WERI-Rb-1 (cell line): ENCODE results near the gene NFKBIA.
"Not testable (repeated sequence)": the region's sequence is repeated elsewhere in the genome, so short reads cannot be mapped to it uniquely, and the experiment has no call there.

Experiments
- DNase-seq: peaks from one replicate; pipeline ENCODE4 v3.0.0-alpha.2; 2020
- H3K27ac ChIP-seq: fragments of 250-450 bp; sonication (Bioruptor Pico); 2 replicates; pipeline ENCODE4 v1.5.1; 2020; ENCODE audit warnings: mild to moderate bottlenecking, moderate library complexity
- H3K27me3 ChIP-seq: fragments of 250-450 bp; sonication (Bioruptor Pico); 2 replicates; pipeline ENCODE4 v1.5.1; 2021; ENCODE audit warnings: mild to moderate bottlenecking, low read depth, moderate library complexity; ENCODE audit not compliant: insufficient read depth, severe bottlenecking
- H3K36me3 ChIP-seq: fragments of 250-450 bp; sonication (Bioruptor Pico); 2 replicates; pipeline ENCODE4 v1.5.1; 2020; ENCODE audit warnings: mild to moderate bottlenecking, moderate library complexity
- H3K4me3 ChIP-seq: 2 replicates; pipeline ENCODE4 v1.5.1; 2011; ENCODE audit warnings: low read depth, mild to moderate bottlenecking, control low read depth, low read length
- H3K9me3 ChIP-seq: fragments of 250-450 bp; sonication (Bioruptor Pico); 2 replicates; pipeline ENCODE4 v1.5.1; 2021; ENCODE audit warnings: mild to moderate bottlenecking, moderate library complexity; ENCODE audit not compliant: severe bottlenecking
- TF ChIP-seq, protein P1 (sequence below): IDR thresholded peaks from 2 replicates; pipeline ENCODE4 v1.5.1; 2011; ENCODE audit warnings: low read depth, mild to moderate bottlenecking, control low read depth, inconsistent platforms, low read length

Gene NFKBIA

DNA sequence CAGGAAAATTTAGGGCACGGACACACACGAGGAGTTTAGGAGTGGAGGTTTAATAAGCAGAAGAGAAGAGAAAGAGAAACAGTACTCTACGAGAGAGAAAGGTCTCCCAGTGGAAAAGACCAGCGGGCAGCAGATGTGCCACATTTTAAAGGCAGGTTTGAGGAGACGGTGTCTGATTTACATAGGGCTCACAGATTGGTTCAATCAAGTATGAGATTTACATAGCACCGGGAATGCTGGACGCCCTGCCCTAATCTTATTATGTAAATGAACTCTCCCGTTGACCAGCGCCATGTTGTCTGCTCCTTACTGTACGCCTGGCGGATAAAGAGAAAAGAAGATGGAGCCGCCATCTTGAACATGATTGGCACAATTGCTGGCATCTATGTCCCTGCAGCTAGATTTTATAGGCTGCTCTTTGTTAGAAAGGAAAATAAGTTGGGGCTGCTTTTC is 17.9 kb downstream of the NFKBIA start:
- TF ChIP-seq, protein P1, sequence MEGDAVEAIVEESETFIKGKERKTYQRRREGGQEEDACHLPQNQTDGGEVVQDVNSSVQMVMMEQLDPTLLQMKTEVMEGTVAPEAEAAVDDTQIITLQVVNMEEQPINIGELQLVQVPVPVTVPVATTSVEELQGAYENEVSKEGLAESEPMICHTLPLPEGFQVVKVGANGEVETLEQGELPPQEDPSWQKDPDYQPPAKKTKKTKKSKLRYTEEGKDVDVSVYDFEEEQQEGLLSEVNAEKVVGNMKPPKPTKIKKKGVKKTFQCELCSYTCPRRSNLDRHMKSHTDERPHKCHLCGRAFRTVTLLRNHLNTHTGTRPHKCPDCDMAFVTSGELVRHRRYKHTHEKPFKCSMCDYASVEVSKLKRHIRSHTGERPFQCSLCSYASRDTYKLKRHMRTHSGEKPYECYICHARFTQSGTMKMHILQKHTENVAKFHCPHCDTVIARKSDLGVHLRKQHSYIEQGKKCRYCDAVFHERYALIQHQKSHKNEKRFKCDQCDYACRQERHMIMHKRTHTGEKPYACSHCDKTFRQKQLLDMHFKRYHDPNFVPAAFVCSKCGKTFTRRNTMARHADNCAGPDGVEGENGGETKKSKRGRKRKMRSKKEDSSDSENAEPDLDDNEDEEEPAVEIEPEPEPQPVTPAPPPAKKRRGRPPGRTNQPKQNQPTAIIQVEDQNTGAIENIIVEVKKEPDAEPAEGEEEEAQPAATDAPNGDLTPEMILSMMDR = no peak
- H3K9me3 ChIP-seq = peaks cover 2% of the 10 kb centered on the region
- DNase-seq = no peak
- H3K4me3 ChIP-seq = no peak overlapping the region
- no peaks in the 10 kb centered on the region for H3K27me3 ChIP-seq
- no peaks in the 10 kb centered on the region for H3K36me3 ChIP-seq
- H3K27ac ChIP-seq = no peak overlapping the region

DNA sequence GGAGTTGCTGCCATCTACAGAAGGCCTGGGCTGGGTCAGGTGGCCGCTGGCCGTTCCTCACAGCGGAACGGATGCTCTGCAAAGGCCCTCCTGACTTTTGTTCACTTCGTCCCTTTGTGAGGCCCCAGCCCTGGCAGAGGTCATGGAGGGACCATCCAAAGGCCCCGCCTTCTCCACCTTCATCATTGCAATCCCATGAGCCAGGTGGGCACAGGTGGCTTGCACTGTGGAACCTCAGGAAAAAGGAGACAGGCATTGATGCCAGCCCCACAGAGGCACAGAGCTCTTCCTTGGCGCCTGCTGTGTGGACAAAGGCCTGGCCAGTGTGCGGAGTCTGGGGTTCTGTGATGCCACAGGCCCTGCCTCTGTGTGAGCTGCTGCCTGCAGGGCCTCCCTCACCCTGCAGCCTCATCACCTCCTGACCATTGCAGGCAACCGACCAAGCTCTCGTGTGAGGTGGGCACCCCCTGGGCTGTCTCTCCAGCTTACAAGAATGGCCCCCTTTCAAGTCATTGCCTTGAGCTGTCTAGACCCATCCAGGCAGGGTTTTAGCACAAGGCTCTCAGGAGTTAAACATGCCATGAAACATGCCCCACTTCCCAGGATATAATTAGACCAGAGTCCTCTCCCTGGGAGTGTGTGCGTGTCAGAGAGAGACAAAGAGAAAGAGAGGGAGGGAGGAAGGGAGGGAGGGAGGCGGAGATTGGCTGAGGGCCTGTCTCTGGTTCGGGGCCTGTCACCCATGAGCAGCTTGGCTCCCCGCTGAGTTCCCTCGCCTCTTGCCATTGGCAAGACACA is 19.3 kb downstream of the NFKBIA start:
- no peak overlapping the region for H3K4me3 ChIP-seq
- peak overlapping the region; percentile 12; the same call in 1 of the 2 replicates for H3K27ac ChIP-seq
- peaks cover 2% of the 10 kb centered on the region for H3K9me3 ChIP-seq
- H3K36me3 ChIP-seq = no peaks in the 10 kb centered on the region
- TF ChIP-seq, protein P1 = no peak
- no peaks in the 10 kb centered on the region for H3K27me3 ChIP-seq
- DNase-seq = peak; percentile 45

DNA sequence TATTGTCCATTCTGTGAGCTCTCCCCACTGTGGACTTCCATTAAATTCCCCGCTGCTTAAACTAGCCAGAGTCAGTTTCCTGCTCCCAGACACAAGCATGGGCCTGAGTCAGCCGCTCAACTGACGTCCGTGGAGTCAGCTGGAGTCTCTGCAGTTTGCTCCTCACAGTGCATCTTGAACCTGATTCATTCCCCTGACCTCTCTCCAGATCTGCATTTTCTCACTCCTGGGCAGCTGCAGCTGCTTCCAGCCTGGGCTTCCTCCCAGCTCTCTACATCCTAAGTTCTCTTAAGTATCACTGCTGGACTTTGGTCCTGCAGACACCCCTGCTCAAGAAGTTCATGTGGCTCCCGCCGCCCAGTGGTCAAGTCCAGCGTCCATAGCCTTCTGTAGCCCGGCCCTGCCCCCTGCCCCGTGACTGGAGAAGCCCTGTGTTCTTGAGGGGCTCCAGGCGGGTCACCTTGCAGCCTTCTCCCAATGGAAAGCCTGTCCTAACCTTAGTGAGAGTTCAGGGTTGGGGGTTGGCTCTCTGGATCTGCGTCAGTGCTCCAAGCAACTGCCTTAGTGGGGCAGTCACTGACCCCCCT is 20.0 kb downstream of the NFKBIA start:
- no peak overlapping the region for H3K27ac ChIP-seq
- no peak for DNase-seq

DNA sequence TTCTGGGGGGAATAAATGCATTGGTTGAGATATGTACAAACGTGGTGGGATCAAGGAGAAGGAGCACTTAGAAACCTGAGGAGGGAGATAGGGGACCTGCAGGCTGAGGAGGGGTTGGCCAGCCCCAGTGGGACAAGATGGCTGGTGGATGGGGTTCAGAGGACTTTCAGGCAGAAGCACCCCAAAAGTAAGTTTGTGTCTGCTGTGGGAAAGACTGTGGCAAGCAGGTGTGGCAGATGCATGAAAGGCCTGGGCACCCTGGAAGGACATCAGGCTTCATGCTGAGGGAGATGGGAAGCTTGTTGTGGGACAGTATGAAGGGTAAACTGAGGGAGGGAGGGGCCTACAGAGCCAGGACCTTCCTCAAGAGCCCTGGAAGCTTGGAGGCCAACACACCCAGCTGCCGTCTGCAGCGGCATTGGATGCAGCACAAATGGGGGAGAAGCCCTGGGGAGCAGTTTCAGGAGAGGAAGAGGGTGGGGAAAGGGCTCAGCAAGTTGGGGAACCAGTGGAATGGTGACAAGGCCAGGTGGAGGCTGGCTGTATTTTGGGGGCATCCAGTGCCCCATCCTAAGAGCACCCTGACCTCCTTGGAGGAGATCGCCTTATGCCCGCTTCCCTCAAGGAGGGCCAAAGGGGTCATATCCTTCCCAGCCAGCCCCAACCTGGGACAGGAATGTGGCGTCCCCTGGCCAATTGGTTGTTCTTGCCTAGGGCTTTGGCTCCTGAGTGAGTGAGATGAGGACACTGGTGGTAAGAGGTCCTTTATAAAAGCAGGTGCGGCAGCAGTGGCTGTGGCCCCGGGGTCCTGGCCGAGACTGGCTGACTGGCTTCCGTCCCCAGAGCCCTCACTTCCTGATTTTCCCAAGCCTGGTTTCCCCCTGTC is 20.7 kb downstream of the NFKBIA start:
- no peak for DNase-seq
- Histone ChIP-seq H3K27me3 (no peaks in the 10 kb centered on the region), H3K4me3 (no peak overlapping the region), H3K9me3 (peaks cover 2% of the 10 kb centered on the region), H3K36me3 (no peaks in the 10 kb centered on the region), H3K27ac (no peak overlapping the region)
- TF ChIP-seq, protein P1 = no peak

More for the DNA sequence above, 20.0 kb downstream of the NFKBIA start:
- Histone ChIP-seq H3K36me3 (no peaks in the 10 kb centered on the region), H3K9me3 (peaks cover 2% of the 10 kb centered on the region), H3K27me3 (no peaks in the 10 kb centered on the region), H3K4me3 (no peak overlapping the region)
- TF ChIP-seq, protein P1 = no peak

DNA sequence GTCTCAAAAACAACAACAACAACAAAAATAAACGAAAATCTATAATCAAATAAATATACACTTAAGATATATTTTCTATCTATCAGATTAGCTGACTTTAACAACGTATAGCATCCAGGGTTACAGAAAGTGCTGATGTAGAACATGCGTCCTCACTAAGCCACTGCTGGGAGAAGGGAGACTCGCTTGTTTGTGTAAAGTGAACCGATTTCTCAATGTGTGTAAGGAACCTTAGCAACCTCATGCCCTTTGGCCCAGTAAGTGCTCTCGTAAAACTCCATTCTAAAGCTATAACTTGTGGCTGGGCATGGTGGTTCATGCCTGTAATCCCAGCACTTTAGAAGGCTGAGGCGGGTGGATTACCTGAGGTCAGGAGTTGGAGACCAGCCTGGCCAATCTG is 23.8 kb downstream of the NFKBIA start:
- Histone ChIP-seq H3K36me3 (no peaks in the 10 kb centered on the region), H3K27ac (no peak overlapping the region), H3K27me3 (no peaks in the 10 kb centered on the region), H3K4me3 (no peak overlapping the region), H3K9me3 (no peaks in the 10 kb centered on the region)
- TF ChIP-seq, protein P1 = no peak
- no peak for DNase-seq

DNA sequence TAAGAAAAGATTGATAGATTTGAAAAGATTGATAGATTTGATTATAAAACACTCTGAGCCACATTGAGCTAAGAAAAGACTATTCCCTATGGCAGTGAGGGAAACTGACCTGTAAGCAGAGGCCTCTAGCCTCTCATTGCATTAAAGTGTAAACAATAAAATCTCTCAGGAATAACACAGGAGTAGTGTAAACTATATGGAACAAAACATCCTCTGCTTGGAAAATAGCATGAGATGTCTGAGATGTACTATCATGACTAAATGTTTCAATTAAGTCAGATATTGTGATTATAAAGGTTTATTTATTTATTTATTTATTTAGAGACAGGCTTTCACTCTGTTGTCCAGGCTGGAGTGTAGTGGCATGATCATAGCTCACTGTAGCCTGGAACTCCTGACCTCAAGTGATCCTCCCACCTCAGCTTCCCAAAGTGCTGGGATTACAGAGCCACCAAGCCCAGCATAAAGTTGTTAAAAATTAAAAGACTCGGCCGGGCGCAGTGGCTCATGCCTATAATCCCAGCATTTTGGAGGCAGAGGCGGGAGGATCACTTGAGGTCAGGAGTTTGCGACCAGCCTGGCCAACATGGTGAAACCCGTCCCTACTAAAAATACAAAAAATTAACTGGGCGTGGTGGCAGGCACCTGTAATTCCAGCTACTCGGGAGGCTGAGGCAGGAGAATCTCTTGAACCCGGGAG is 25.2 kb downstream of the NFKBIA start:
- not testable (repeated sequence) for H3K9me3 ChIP-seq, H3K27me3 ChIP-seq, H3K36me3 ChIP-seq, H3K4me3 ChIP-seq, DNase-seq, H3K27ac ChIP-seq
